ENCODE measurements around the gene SEPTIN10. TPM values are rescaled to one million over a fixed set of nuclear protein-coding genes. Genes with fewer than 3 reads are reported as not detected.

SEPTIN10 gene
- total RNA-seq, 1 donor from 2014 or later, result 69.2 TPM

- Mint-ChIP-seq H3K27ac (peak overlapping the region; percentile 16), H3K4me3 (no peak overlapping the region), H3K36me3 (no peaks in the 10 kb centered on the region), H3K9me3 (no peaks in the 10 kb centered on the region), H3K27me3 (ENCODE audit: low read depth) (no peaks in the 10 kb centered on the region), H3K4me1 (peaks cover 40% of the 10 kb centered on the region)
- TF ChIP-seq CTCF (IDR thresholded peaks at IDR 0.05; ENCODE audit: unreplicated experiment), result no peak
- DNase-seq (ENCODE audit: low spot score in 2 of 2, unreplicated experiment in 2 of 2), result no peak
Observed at GRCh38 chr2:109619032-109619615, 5.4 kb upstream of the SEPTIN10 start.

GRCh38 chr2:109616184-109616583, 2.4 kb upstream of the SEPTIN10 start:
- Mint-ChIP-seq H3K4me1 (peaks cover 49% of the 10 kb centered on the region), H3K27me3 (ENCODE audit: low read depth) (no peaks in the 10 kb centered on the region), H3K36me3 (no peaks in the 10 kb centered on the region), H3K27ac (no peak overlapping the region), H3K4me3 (peak overlapping the region; percentile 75), H3K9me3 (no peaks in the 10 kb centered on the region)
- no peak for TF ChIP-seq CTCF (IDR thresholded peaks at IDR 0.05; ENCODE audit: unreplicated experiment)
- no peak for DNase-seq (ENCODE audit: low spot score in 2 of 2, unreplicated experiment in 2 of 2)

- Mint-ChIP-seq H3K27ac (peak overlapping the region; percentile 67), H3K4me3 (peak overlapping the region; percentile 75), H3K27me3 (ENCODE audit: low read depth) (no peaks in the 10 kb centered on the region), H3K9me3 (no peaks in the 10 kb centered on the region), H3K4me1 (peaks cover 53% of the 10 kb centered on the region), H3K36me3 (no peaks in the 10 kb centered on the region)
- no peak for TF ChIP-seq CTCF (IDR thresholded peaks at IDR 0.05; ENCODE audit: unreplicated experiment)
- no peak for DNase-seq (ENCODE audit: low spot score in 2 of 2, unreplicated experiment in 2 of 2)
Observed at GRCh38 chr2:109615637-109616144, 1.9 kb upstream of the SEPTIN10 start.

- H3K27me3 Mint-ChIP-seq (ENCODE audit: low read depth), result no peaks in the 10 kb centered on the region
- DNase-seq (ENCODE audit: low spot score in 2 of 2, unreplicated experiment in 2 of 2), result peak; percentile 46 to 61
- peak overlapping the region; percentile 75 for H3K4me3 Mint-ChIP-seq
- no peaks in the 10 kb centered on the region for H3K36me3 Mint-ChIP-seq
- no peaks in the 10 kb centered on the region for H3K9me3 Mint-ChIP-seq
- peak overlapping the region; percentile 67 for H3K27ac Mint-ChIP-seq
- TF ChIP-seq CTCF (IDR thresholded peaks at IDR 0.05; ENCODE audit: unreplicated experiment), result no peak
- H3K4me1 Mint-ChIP-seq, result peaks cover 54% of the 10 kb centered on the region
Observed at GRCh38 chr2:109614715-109615636, 1.2 kb upstream of the SEPTIN10 start.

- peak in 1 of 2 experiments; percentile 24 for DNase-seq (ENCODE audit: low spot score in 2 of 2, unreplicated experiment in 2 of 2)
- no peaks in the 10 kb centered on the region for H3K9me3 Mint-ChIP-seq
- H3K36me3 Mint-ChIP-seq, result peaks cover 3% of the 10 kb centered on the region
- peak overlapping the region; percentile 90 for H3K4me3 Mint-ChIP-seq
- H3K27me3 Mint-ChIP-seq (ENCODE audit: low read depth), result no peaks in the 10 kb centered on the region
- H3K4me1 Mint-ChIP-seq, result peaks cover 56% of the 10 kb centered on the region
- H3K27ac Mint-ChIP-seq, result peak overlapping the region; percentile 97
- TF ChIP-seq CTCF (IDR thresholded peaks at IDR 0.05; ENCODE audit: unreplicated experiment), result no peak
Observed at GRCh38 chr2:109613081-109613921, 465 bp downstream of the SEPTIN10 start.

Measured in mesothelial cell of epicardium (in vitro differentiated cells).